ENCODE results near the gene COLEC12.

The COLEC12 gene

GRCh38 chr18:267688-268552 lies 232.6 kb downstream of the COLEC12 start, which contains the start of gene THOC1:
Gene THOC1 (minus strand): TSS chr18:268047. CDS start chr18:268019, 28 bp downstream.
- peak; percentile 47 for DNase-seq

GRCh38 chr18:267380-267687 lies 233.2 kb downstream of the COLEC12 start:
- DNase-seq, result no peak

All from GOT3 (cell line).